ENCODE measurements around the gene MLANA.

Gene MLANA

GRCh38 chr9:5899292-5899691, 8.6 kb downstream of the MLANA start:
- DNase-seq (ENCODE audit: low read depth in 2 of 2), result no peak

- no peak for DNase-seq (ENCODE audit: low read depth in 2 of 2)
These were observed 9.9 kb downstream of the MLANA start for GRCh38 chr9:5900622-5901021.

- DNase-seq (ENCODE audit: low read depth in 2 of 2), result no peak
These were observed 11.7 kb downstream of the MLANA start for GRCh38 chr9:5902377-5902776.

GRCh38 chr9:5908918-5909317, 18.2 kb downstream of the MLANA start:
- no peak for DNase-seq (ENCODE audit: low read depth in 2 of 2)

- DNase-seq (ENCODE audit: low read depth in 2 of 2), result no peak
These were observed 19.3 kb downstream of the MLANA start for GRCh38 chr9:5909976-5910375.

- no peak for DNase-seq (ENCODE audit: low read depth in 2 of 2)
These were observed 19.8 kb downstream of the MLANA start for GRCh38 chr9:5910413-5911057.

GRCh38 chr9:5915438-5915837, 24.7 kb downstream of the MLANA start:
- no peak for DNase-seq (ENCODE audit: low read depth in 2 of 2)

GRCh38 chr9:5917273-5917672, 26.6 kb downstream of the MLANA start:
- no peak for DNase-seq (ENCODE audit: low read depth in 2 of 2)

- no peak for DNase-seq (ENCODE audit: low read depth in 2 of 2)
These were observed 27.2 kb downstream of the MLANA start for GRCh38 chr9:5917888-5918287.

- DNase-seq (ENCODE audit: low read depth in 2 of 2), result no peak
These were observed 27.8 kb downstream of the MLANA start for GRCh38 chr9:5918460-5918859.

- DNase-seq (ENCODE audit: low read depth in 2 of 2), result no peak
These were observed 30.2 kb downstream of the MLANA start for GRCh38 chr9:5920860-5921328.

GRCh38 chr9:5922192-5922591, 31.5 kb downstream of the MLANA start:
- DNase-seq (ENCODE audit: low read depth in 2 of 2), result no peak

GRCh38 chr9:5931657-5932056, 41.0 kb downstream of the MLANA start:
- DNase-seq (ENCODE audit: low read depth in 2 of 2), result no peak

- no peak for DNase-seq (ENCODE audit: low read depth in 2 of 2)
These were observed 47.8 kb downstream of the MLANA start for GRCh38 chr9:5938449-5938848.

GRCh38 chr9:5939530-5939929, 48.8 kb downstream of the MLANA start:
- DNase-seq (ENCODE audit: low read depth in 2 of 2), result no peak

- no peak for DNase-seq (ENCODE audit: low read depth in 2 of 2)
These were observed 50.5 kb downstream of the MLANA start for GRCh38 chr9:5941214-5941613.

GRCh38 chr9:5945112-5945511, 54.4 kb downstream of the MLANA start:
- no peak for DNase-seq (ENCODE audit: low read depth in 2 of 2)

GRCh38 chr9:5947912-5948311, 57.2 kb downstream of the MLANA start:
- no peak for DNase-seq (ENCODE audit: low read depth in 2 of 2)

GRCh38 chr9:5949103-5949699, 58.5 kb downstream of the MLANA start:
- DNase-seq (ENCODE audit: low read depth in 2 of 2), result no peak

GRCh38 chr9:5950261-5950660, 59.6 kb downstream of the MLANA start:
- no peak for DNase-seq (ENCODE audit: low read depth in 2 of 2)

GRCh38 chr9:5951686-5952211, 61.1 kb downstream of the MLANA start:
- DNase-seq (ENCODE audit: low read depth in 2 of 2), result no peak

GRCh38 chr9:5953743-5954707, 63.3 kb downstream of the MLANA start:
- DNase-seq (ENCODE audit: low read depth in 2 of 2), result no peak

Data from stimulated activated CD8-positive, alpha-beta memory T cell treated with anti-CD3 and anti-CD28 coated beads, Interleukin-2, amount 100 ng/mL, for 48 hours (primary cell).